Neural progenitor cell (in vitro differentiated cells): ENCODE measurements around the gene CNTNAP4. TPM values are rescaled to one million over a fixed set of nuclear protein-coding genes. Genes with fewer than 3 reads are reported as not detected.

Experiments
- DNase-seq: peaks from one replicate; pipeline ENCODE4 v3.0.0-alpha.2; 2016; ENCODE audit warnings: low spot score
- H2AFZ ChIP-seq: fragments of 200-600 bp; sonication (generic); replicated peaks from 2 replicates; pipeline ENCODE4 v1.6.1; 2016; ENCODE audit warnings: antibody characterized with exemption
- H3F3A ChIP-seq: fragments of 200-600 bp; sonication (generic); 2 replicates; pipeline ENCODE4 v1.6.1; 2016; ENCODE audit warnings: antibody characterized with exemption, low read depth
- H3K27ac ChIP-seq: fragments of 200-600 bp; sonication (generic); 2 replicates; pipeline ENCODE4 v1.5.1; 2016; ENCODE audit warnings: mild to moderate bottlenecking
- H3K27me3 ChIP-seq: fragments of 200-600 bp; sonication (generic); 2 replicates; pipeline ENCODE4 v1.6.1; 2016; ENCODE audit warnings: mild to moderate bottlenecking, moderate library complexity
- H3K36me3 ChIP-seq: fragments of 200-600 bp; sonication (generic); 2 replicates; pipeline ENCODE4 v1.5.1; 2016
- H3K4me1 ChIP-seq: fragments of 200-600 bp; sonication (generic); 2 replicates; pipeline ENCODE4 v1.6.1; 2016; ENCODE audit warnings: mixed run types
- H3K4me2 ChIP-seq: fragments of 200-600 bp; sonication (generic); 2 replicates; pipeline ENCODE4 v1.6.1; 2016
- H3K4me3 ChIP-seq: fragments of 200-600 bp; sonication (generic); 2 replicates; pipeline ENCODE4 v1.5.1; 2016
- H3K79me2 ChIP-seq: fragments of 200-600 bp; sonication (generic); 2 replicates; pipeline ENCODE4 v1.6.1; 2016; ENCODE audit warnings: low read depth
- H3K9ac ChIP-seq: fragments of 200-600 bp; sonication (generic); 2 replicates; pipeline ENCODE4 v1.6.1; 2016
- H3K9me3 ChIP-seq: fragments of 200-600 bp; sonication (generic); 2 replicates; pipeline ENCODE4 v1.5.1; 2016; ENCODE audit warnings: low read depth
- H4K20me1 ChIP-seq: fragments of 200-600 bp; sonication (generic); 2 replicates; pipeline ENCODE4 v1.6.1; 2016; ENCODE audit warnings: low read depth
- H3K27ac Mint-ChIP-seq: 3 replicates; pipeline ENCODE4 v1.8.0; 2021; ENCODE audit warnings: mixed read lengths
- H3K27me3 Mint-ChIP-seq: 2 replicates; pipeline ENCODE4 v1.8.0; 2022; ENCODE audit warnings: low read depth, mild to moderate bottlenecking, inconsistent platforms, moderate library complexity, mixed read lengths; ENCODE audit not compliant: insufficient read depth
- H3K36me3 Mint-ChIP-seq: 3 replicates; pipeline ENCODE4 v1.8.0; 2021; ENCODE audit warnings: mixed read lengths
- H3K4me1 Mint-ChIP-seq: 3 replicates; pipeline ENCODE4 v1.8.0; 2021; ENCODE audit warnings: mixed read lengths
- H3K4me3 Mint-ChIP-seq: 3 replicates; pipeline ENCODE4 v1.8.0; 2021; ENCODE audit warnings: mild to moderate bottlenecking, moderate library complexity, mixed read lengths
- H3K9me3 Mint-ChIP-seq: 3 replicates; pipeline ENCODE4 v1.8.0; 2020; ENCODE audit warnings: mixed read lengths
- CTCF ChIP-seq: fragments of 200-600 bp; sonication (generic); IDR thresholded peaks from 2 replicates; pipeline ENCODE4 v1.5.1; 2017; ENCODE audit warnings: antibody characterized with exemption, mild to moderate bottlenecking
- EZH2 ChIP-seq: fragments of 200-600 bp; sonication (generic); IDR thresholded peaks from 2 replicates; pipeline ENCODE4 v1.6.1; 2017; ENCODE audit warnings: antibody characterized with exemption, mild to moderate bottlenecking, moderate library complexity
- EZH2phosphoT487 ChIP-seq: fragments of 200-600 bp; sonication (generic); IDR thresholded peaks from 2 replicates; pipeline ENCODE4 v1.6.1; 2017; ENCODE audit warnings: antibody characterized with exemption
- total RNA-seq: library from RNA; depleted of rRNA; stranded (reverse); fragments of >200 nt; gene quantifications from 2 replicates; pipeline ENCODE4 v1.2.3, GENCODE V29; 2015; ENCODE audit warnings: low replicate concordance

CNTNAP4 gene
- total RNA-seq, 1 donor from 2014 or later, result 0.41 TPM

- no peak overlapping the region for H3K4me3 Mint-ChIP-seq
- no peaks in the 10 kb centered on the region for H3K79me2 ChIP-seq
- H3F3A ChIP-seq, result no peaks in the 10 kb centered on the region
- no peaks in the 10 kb centered on the region for H3K36me3 Mint-ChIP-seq
- H3K27me3 ChIP-seq, result no peaks in the 10 kb centered on the region
- H3K27ac Mint-ChIP-seq, result no peak overlapping the region
- H3K9ac ChIP-seq, result no peak overlapping the region
- H3K36me3 ChIP-seq, result no peaks in the 10 kb centered on the region
- no peak for DNase-seq
- peaks cover 31% of the 10 kb centered on the region for H3K4me1 Mint-ChIP-seq
- no peak overlapping the region for H3K27ac ChIP-seq
- no peak overlapping the region for H3K4me3 ChIP-seq
- peaks cover 6% of the 10 kb centered on the region for H3K9me3 Mint-ChIP-seq
- H3K27me3 Mint-ChIP-seq, result no peaks in the 10 kb centered on the region
- no peak overlapping the region for H2AFZ ChIP-seq
- no peaks in the 10 kb centered on the region for H4K20me1 ChIP-seq
- no peaks in the 10 kb centered on the region for H3K9me3 ChIP-seq
- no peak overlapping the region for H3K4me2 ChIP-seq
- H3K4me1 ChIP-seq, result peaks cover 5% of the 10 kb centered on the region
- TF ChIP-seq EZH2phosphoT487, result no peak
- no peak for TF ChIP-seq CTCF
- TF ChIP-seq EZH2, result no peak
Measured at GRCh38 chr16:76574651-76575050, 297.4 kb downstream of the CNTNAP4 start.

GRCh38 chr16:76576526-76576925 lies 299.3 kb downstream of the CNTNAP4 start:
- no peaks in the 10 kb centered on the region for H3K79me2 ChIP-seq
- no peak for TF ChIP-seq EZH2phosphoT487
- no peak for TF ChIP-seq CTCF
- no peak for TF ChIP-seq EZH2
- H3K4me3 Mint-ChIP-seq, result no peak overlapping the region
- H3K9ac ChIP-seq, result no peak overlapping the region
- H3K27me3 ChIP-seq, result no peaks in the 10 kb centered on the region
- peaks cover 5% of the 10 kb centered on the region for H3K4me1 ChIP-seq
- no peaks in the 10 kb centered on the region for H3K9me3 Mint-ChIP-seq
- H3K27ac ChIP-seq, result no peak overlapping the region
- no peaks in the 10 kb centered on the region for H3K9me3 ChIP-seq
- no peaks in the 10 kb centered on the region for H3K36me3 Mint-ChIP-seq
- H3F3A ChIP-seq, result no peaks in the 10 kb centered on the region
- no peak overlapping the region for H3K27ac Mint-ChIP-seq
- peak overlapping the region; percentile 34 for H2AFZ ChIP-seq
- H4K20me1 ChIP-seq, result no peaks in the 10 kb centered on the region
- H3K4me3 ChIP-seq, result no peak overlapping the region
- no peaks in the 10 kb centered on the region for H3K36me3 ChIP-seq
- H3K4me2 ChIP-seq, result no peak overlapping the region
- H3K27me3 Mint-ChIP-seq, result no peaks in the 10 kb centered on the region
- H3K4me1 Mint-ChIP-seq, result peaks cover 31% of the 10 kb centered on the region
- DNase-seq, result no peak

GRCh38 chr16:76577003-76577402 lies 299.8 kb downstream of the CNTNAP4 start:
- H3K4me1 ChIP-seq, result peaks cover 5% of the 10 kb centered on the region
- DNase-seq, result no peak
- H3F3A ChIP-seq, result no peaks in the 10 kb centered on the region
- H3K36me3 ChIP-seq, result no peaks in the 10 kb centered on the region
- H3K9me3 Mint-ChIP-seq, result no peaks in the 10 kb centered on the region
- no peaks in the 10 kb centered on the region for H3K79me2 ChIP-seq
- no peak overlapping the region for H3K4me3 ChIP-seq
- H3K27me3 ChIP-seq, result no peaks in the 10 kb centered on the region
- H2AFZ ChIP-seq, result no peak overlapping the region
- no peak overlapping the region for H3K27ac ChIP-seq
- H3K9me3 ChIP-seq, result no peaks in the 10 kb centered on the region
- H3K27me3 Mint-ChIP-seq, result no peaks in the 10 kb centered on the region
- no peak overlapping the region for H3K4me3 Mint-ChIP-seq
- H3K4me2 ChIP-seq, result no peak overlapping the region
- no peaks in the 10 kb centered on the region for H4K20me1 ChIP-seq
- H3K36me3 Mint-ChIP-seq, result no peaks in the 10 kb centered on the region
- no peak overlapping the region for H3K27ac Mint-ChIP-seq
- TF ChIP-seq CTCF, result no peak
- TF ChIP-seq EZH2, result no peak
- no peak for TF ChIP-seq EZH2phosphoT487
- H3K4me1 Mint-ChIP-seq, result peaks cover 31% of the 10 kb centered on the region
- no peak overlapping the region for H3K9ac ChIP-seq
